Progenitor cell of endocrine pancreas (in vitro differentiated cells): ENCODE results near the gene VSTM2A. TPM values are rescaled to one million over a fixed set of nuclear protein-coding genes. Genes with fewer than 3 reads are reported as not detected.

Source experiments
- DNase-seq: peaks from one replicate; pipeline ENCODE4 v3.0.0; 2021; ENCODE audit warnings: low spot score; ENCODE audit not compliant: unreplicated experiment
- H3K27ac Mint-ChIP-seq: 2 replicates; pipeline ENCODE4 v1.8.0; 2021; ENCODE audit warnings: mild to moderate bottlenecking, moderate library complexity, mixed read lengths
- H3K27me3 Mint-ChIP-seq: 2 replicates; pipeline ENCODE4 v1.8.0; 2021; ENCODE audit warnings: mixed read lengths
- H3K36me3 Mint-ChIP-seq: 2 replicates; pipeline ENCODE4 v1.8.0; 2022; ENCODE audit warnings: mixed read lengths; ENCODE audit not compliant: insufficient read depth
- H3K4me1 Mint-ChIP-seq: 2 replicates; pipeline ENCODE4 v1.8.0; 2021; ENCODE audit warnings: low read depth, mixed read lengths
- H3K4me3 Mint-ChIP-seq: 2 replicates; pipeline ENCODE4 v1.8.0; 2021; ENCODE audit warnings: low read depth, mild to moderate bottlenecking, moderate library complexity, mixed read lengths
- H3K9me3 Mint-ChIP-seq: 2 replicates; pipeline ENCODE4 v1.8.0; 2021; ENCODE audit warnings: low read depth, mixed read lengths
- total RNA-seq: library from RNA; stranded (reverse); gene quantifications from 2 replicates; pipeline ENCODE4 v1.2.1, GENCODE V29; 2021
- TF ChIP-seq, protein P1 (sequence below): fragments of 200-600 bp; sonication (generic); IDR thresholded peaks from one replicate; pipeline ENCODE4 v1.5.0; 2021; ENCODE audit warnings: antibody characterized with exemption, mild to moderate bottlenecking; ENCODE audit not compliant: unreplicated experiment

VSTM2A gene
- total RNA-seq, 1 donor from 2014 or later = 1.1 TPM

DNA sequence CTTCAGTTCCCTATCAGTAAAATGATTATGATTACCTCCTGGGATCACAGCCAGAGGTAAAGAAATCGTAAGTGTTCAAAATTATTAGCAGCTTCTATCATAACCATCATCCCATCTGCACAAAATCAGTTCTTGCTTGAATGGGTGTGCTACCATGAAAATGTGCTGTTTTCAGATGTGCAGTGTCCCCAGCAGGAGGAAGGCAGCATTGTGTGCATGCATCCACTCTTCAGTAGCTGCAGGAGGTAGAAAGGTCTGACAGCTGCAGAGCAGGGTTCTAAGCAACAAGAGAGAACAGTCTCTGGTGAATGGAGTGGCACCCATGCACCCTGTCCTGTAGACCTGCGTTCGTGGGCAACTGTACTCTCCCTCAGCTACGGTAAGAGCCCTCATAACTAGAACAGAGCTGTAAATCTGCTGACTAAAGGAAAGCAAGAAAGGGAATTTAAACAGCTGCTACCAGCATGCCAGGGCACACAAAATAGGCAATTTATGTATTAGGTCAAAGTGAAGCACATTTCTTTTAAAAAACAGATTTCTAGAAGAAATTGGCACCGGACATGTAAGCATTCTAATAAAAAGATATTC lies 21.2 kb downstream of the VSTM2A start:
- Mint-ChIP-seq H3K36me3 (no peaks in the 10 kb centered on the region), H3K4me1 (peaks cover 2% of the 10 kb centered on the region), H3K4me3 (no peak overlapping the region), H3K9me3 (no peaks in the 10 kb centered on the region), H3K27me3 (no peaks in the 10 kb centered on the region), H3K27ac (no peak overlapping the region)
- DNase-seq = no peak
- TF ChIP-seq, protein P1, sequence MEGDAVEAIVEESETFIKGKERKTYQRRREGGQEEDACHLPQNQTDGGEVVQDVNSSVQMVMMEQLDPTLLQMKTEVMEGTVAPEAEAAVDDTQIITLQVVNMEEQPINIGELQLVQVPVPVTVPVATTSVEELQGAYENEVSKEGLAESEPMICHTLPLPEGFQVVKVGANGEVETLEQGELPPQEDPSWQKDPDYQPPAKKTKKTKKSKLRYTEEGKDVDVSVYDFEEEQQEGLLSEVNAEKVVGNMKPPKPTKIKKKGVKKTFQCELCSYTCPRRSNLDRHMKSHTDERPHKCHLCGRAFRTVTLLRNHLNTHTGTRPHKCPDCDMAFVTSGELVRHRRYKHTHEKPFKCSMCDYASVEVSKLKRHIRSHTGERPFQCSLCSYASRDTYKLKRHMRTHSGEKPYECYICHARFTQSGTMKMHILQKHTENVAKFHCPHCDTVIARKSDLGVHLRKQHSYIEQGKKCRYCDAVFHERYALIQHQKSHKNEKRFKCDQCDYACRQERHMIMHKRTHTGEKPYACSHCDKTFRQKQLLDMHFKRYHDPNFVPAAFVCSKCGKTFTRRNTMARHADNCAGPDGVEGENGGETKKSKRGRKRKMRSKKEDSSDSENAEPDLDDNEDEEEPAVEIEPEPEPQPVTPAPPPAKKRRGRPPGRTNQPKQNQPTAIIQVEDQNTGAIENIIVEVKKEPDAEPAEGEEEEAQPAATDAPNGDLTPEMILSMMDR = no peak

DNA sequence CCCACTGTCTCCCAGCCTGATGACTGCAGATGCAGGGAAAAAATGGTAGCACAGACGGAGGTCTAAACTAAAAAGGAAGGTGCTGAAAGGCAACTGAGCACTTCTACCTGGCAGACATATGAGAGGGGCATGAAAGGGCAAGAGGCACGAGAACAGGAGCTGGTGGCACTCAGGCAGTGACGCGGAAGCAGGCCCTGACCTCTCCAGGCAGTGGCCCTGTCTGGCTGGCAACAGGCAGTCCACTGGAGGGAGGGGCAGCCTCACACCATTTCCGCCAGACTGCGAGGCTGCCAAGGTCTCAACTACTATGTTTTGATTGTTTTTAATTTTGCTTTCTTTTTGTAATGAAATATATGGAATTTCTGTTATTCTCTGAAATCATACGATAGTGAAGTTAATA lies 23.3 kb downstream of the VSTM2A start:
- no peaks in the 10 kb centered on the region for H3K36me3 Mint-ChIP-seq
- no peak for DNase-seq
- no peaks in the 10 kb centered on the region for H3K27me3 Mint-ChIP-seq
- H3K27ac Mint-ChIP-seq = no peak overlapping the region
- TF ChIP-seq, protein P1 = no peak
- no peak overlapping the region for H3K4me3 Mint-ChIP-seq
- H3K4me1 Mint-ChIP-seq = no peaks in the 10 kb centered on the region
- H3K9me3 Mint-ChIP-seq = no peaks in the 10 kb centered on the region

DNA sequence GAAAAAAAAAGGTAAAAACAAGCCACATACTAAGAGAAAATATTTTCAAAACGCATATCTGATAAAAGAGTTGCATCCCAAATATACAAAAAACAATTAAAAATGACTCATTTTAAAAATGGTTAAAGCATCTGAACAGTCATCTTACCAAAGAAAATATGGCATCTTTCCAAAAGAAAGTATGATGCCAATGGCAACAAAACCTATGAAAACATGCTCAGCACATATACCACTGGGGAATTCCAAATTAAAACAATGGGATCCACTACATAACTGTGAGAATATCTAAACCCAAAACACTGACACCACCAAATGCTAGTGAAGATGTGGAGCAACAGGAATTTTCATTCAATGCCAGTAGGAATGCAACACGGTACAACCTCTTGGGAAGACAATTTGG lies 39.3 kb downstream of the VSTM2A start:
- Mint-ChIP-seq H3K4me3 (no peak overlapping the region), H3K27me3 (no peaks in the 10 kb centered on the region), H3K36me3 (no peaks in the 10 kb centered on the region), H3K9me3 (no peaks in the 10 kb centered on the region), H3K4me1 (no peaks in the 10 kb centered on the region), H3K27ac (no peak overlapping the region)
- TF ChIP-seq, protein P1 = no peak
- no peak for DNase-seq

DNA sequence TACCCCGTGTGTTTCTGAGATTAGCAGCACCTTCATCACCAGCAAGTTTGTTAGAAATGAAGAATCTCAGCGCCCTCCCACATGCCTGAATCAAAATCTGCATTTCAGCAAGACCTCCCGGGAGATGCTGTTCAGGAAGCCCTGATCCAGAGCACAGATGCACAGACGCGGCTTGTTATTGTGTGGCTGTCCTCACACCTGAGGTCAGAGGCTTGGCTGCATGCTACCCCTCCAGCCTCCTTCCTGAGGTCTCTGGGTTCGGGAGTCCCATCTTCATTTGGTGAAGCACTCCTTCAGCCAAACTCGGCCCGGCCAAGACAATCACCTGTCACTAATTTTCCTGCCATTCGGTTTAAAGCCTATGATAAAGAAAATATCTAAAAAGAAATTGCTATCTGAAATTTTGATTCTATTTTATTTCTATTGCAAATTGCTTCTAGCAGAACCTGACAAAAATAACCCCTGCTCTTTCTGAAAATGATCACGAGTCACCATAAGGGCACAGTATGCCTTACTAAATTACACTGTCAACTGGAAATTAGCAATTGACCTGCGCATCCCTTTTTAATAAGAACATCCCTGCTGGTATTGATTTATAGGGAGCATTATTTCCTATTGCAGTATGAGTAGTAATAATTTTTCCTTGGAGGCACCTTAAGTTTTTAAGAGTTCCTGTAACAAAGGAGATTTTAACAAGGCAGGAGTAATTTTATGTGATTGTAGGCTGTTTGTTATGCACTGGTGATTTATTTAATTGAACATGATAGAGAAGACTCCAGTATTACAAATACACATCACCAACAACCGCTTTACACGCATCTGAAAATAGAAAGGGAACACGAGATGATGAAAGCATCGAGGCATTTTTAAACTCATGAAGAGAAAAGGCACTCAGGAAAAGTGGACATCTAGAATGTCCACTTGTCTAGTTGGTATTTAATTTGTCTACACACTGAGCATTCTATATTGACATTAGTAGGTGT lies 49.5 kb downstream of the VSTM2A start:
- H3K9me3 Mint-ChIP-seq = no peaks in the 10 kb centered on the region
- H3K27ac Mint-ChIP-seq = no peak overlapping the region
- DNase-seq = no peak
- H3K4me1 Mint-ChIP-seq = no peaks in the 10 kb centered on the region
- no peaks in the 10 kb centered on the region for H3K27me3 Mint-ChIP-seq
- TF ChIP-seq, protein P1 = no peak
- H3K4me3 Mint-ChIP-seq = no peak overlapping the region
- no peaks in the 10 kb centered on the region for H3K36me3 Mint-ChIP-seq

DNA sequence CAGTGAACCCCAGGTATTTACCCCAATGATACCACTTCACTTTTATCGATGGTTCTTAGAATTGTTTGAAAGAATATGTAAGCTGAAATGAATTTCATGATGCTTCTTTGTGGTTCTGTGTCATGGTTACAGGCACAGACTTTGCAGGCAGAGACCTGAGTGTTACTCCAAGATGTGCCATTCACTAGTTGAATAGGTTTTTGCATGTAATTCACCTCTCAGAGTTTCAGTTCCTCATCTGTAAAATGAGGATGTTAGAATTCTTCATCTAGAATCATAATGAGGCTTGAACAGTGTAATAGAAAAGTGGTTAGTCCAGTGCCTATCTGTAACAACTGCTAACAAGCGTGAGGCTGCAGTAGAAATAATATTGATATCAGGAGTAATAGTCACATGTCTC lies 54.6 kb downstream of the VSTM2A start:
- no peaks in the 10 kb centered on the region for H3K4me1 Mint-ChIP-seq
- DNase-seq = no peak
- H3K36me3 Mint-ChIP-seq = no peaks in the 10 kb centered on the region
- H3K4me3 Mint-ChIP-seq = no peak overlapping the region
- TF ChIP-seq, protein P1 = no peak
- H3K27me3 Mint-ChIP-seq = no peaks in the 10 kb centered on the region
- no peak overlapping the region for H3K27ac Mint-ChIP-seq
- H3K9me3 Mint-ChIP-seq = no peaks in the 10 kb centered on the region
